Epithelial cell of esophagus (primary cell): ENCODE data around the gene TPRG1.

Source experiments
- DNase-seq: peaks from one replicate; pipeline ENCODE4 v3.0.0; 2010; ENCODE audit warnings: low read depth
- H3K4me3 ChIP-seq: 2 replicates; pipeline ENCODE4 v1.5.1; 2011; ENCODE audit warnings: mild to moderate bottlenecking, low read length, control low read depth
- TF ChIP-seq, protein P1 (sequence below): IDR thresholded peaks from 2 replicates; pipeline ENCODE4 v1.5.1; 2011; ENCODE audit warnings: low read depth, mild to moderate bottlenecking, low read length, control low read depth, inconsistent platforms; ENCODE audit not compliant: insufficient read depth; ENCODE audit errors: missing control alignments

The TPRG1 gene

GRCh38 chr3:189170559-189170958 lies 1.2 kb upstream of the TPRG1 start:
- TF ChIP-seq, protein P1, sequence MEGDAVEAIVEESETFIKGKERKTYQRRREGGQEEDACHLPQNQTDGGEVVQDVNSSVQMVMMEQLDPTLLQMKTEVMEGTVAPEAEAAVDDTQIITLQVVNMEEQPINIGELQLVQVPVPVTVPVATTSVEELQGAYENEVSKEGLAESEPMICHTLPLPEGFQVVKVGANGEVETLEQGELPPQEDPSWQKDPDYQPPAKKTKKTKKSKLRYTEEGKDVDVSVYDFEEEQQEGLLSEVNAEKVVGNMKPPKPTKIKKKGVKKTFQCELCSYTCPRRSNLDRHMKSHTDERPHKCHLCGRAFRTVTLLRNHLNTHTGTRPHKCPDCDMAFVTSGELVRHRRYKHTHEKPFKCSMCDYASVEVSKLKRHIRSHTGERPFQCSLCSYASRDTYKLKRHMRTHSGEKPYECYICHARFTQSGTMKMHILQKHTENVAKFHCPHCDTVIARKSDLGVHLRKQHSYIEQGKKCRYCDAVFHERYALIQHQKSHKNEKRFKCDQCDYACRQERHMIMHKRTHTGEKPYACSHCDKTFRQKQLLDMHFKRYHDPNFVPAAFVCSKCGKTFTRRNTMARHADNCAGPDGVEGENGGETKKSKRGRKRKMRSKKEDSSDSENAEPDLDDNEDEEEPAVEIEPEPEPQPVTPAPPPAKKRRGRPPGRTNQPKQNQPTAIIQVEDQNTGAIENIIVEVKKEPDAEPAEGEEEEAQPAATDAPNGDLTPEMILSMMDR = no peak
- DNase-seq = no peak
- H3K4me3 ChIP-seq = no peak overlapping the region

GRCh38 chr3:189172668-189173419 lies 1.1 kb downstream of the TPRG1 start:
- TF ChIP-seq, protein P1 = no peak
- no peak for DNase-seq
- no peak overlapping the region for H3K4me3 ChIP-seq

GRCh38 chr3:189184566-189184965 lies 12.8 kb downstream of the TPRG1 start:
- H3K4me3 ChIP-seq = no peak overlapping the region
- DNase-seq = no peak
- TF ChIP-seq, protein P1 = no peak

GRCh38 chr3:189186101-189186500 lies 14.3 kb downstream of the TPRG1 start:
- TF ChIP-seq, protein P1 = no peak
- H3K4me3 ChIP-seq = no peak overlapping the region
- no peak for DNase-seq

DNA sequence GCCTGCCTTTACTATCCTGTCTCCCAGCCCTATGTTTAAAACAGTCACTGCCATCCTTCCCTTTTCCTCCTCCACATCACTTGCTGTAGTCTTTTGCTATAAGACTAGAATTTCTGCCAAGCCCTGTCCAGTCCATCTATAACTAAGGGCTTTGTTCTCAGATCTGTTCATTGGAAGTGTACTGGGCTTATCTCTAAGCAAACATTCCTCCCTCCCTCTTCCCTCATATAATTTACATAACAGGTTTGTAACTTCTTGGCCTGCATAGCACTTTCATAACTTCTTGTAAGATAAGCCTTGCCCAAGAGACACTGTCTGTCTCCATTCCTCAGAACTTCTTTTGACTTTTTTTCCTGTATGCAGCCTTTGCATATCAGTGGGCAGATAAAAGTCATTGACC lies 16.7 kb downstream of the TPRG1 start:
- TF ChIP-seq, protein P1 = no peak
- no peak overlapping the region for H3K4me3 ChIP-seq
- peak; percentile 28 for DNase-seq

DNA sequence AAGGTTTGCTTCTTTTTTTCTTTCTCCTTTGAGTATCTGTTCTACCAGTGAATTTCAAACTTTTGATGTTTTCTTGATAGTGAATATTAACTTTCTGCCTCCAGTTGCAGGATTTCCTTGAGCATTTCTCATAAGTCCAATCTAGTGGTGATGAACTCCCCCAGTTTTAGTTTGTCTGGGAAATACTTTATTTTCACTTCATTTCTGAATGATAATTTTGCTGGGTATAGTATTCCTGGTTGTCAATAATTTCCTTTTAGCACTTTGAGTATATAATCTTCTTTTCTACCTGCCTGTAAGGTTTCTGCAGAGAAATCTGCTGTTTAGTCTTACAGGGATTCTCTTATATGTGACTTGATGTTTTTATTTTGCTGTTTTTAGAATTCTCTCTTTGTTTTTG lies 21.0 kb downstream of the TPRG1 start:
- TF ChIP-seq, protein P1 = no peak
- no peak for DNase-seq
- no peak overlapping the region for H3K4me3 ChIP-seq

GRCh38 chr3:189195302-189195701 lies 23.5 kb downstream of the TPRG1 start:
- DNase-seq = no peak
- H3K4me3 ChIP-seq = no peak overlapping the region
- TF ChIP-seq, protein P1 = peak; percentile 17
